Loucy (cell line): ENCODE data around the gene TRIM39.

Experiments
- H2AFZ ChIP-seq: fragments of 200-600 bp; sonication (generic); 2 replicates; pipeline ENCODE4 v1.6.0; 2016; ENCODE audit warnings: antibody characterized with exemption, mild to moderate bottlenecking, low read length, moderate library complexity
- H3F3A ChIP-seq: fragments of 200-600 bp; 2 replicates; pipeline ENCODE4 v1.6.0; 2016; ENCODE audit warnings: antibody characterized with exemption, low read depth, mild to moderate bottlenecking
- H3K27me3 ChIP-seq: fragments of 200-600 bp; sonication (generic); 2 replicates; pipeline ENCODE4 v1.6.1; 2014; ENCODE audit warnings: low read length, mild to moderate bottlenecking; ENCODE audit not compliant: insufficient read depth, poor library complexity, severe bottlenecking
- H3K36me3 ChIP-seq: fragments of 200-600 bp; sonication (generic); 2 replicates; pipeline ENCODE4 v1.6.1; 2016; ENCODE audit warnings: low read length; ENCODE audit not compliant: insufficient read depth
- H3K4me1 ChIP-seq: fragments of 200-600 bp; sonication (generic); 2 replicates; pipeline ENCODE4 v1.5.1; 2014; ENCODE audit warnings: low read length, mild to moderate bottlenecking; ENCODE audit not compliant: insufficient read depth, poor library complexity, severe bottlenecking
- H3K4me2 ChIP-seq: fragments of 200-600 bp; sonication (generic); 2 replicates; pipeline ENCODE4 v1.6.0; 2014; ENCODE audit warnings: antibody characterized with exemption, low read length, low read depth, mild to moderate bottlenecking; ENCODE audit not compliant: poor library complexity, severe bottlenecking
- H3K4me3 ChIP-seq: fragments of 200-600 bp; sonication (generic); 2 replicates; pipeline ENCODE4 v1.5.1; 2014; ENCODE audit warnings: low read length, mild to moderate bottlenecking, mixed read lengths; ENCODE audit not compliant: poor library complexity, severe bottlenecking
- H3K79me2 ChIP-seq: fragments of 200-600 bp; sonication (generic); 2 replicates; pipeline ENCODE4 v1.6.1; 2014; ENCODE audit warnings: low read length; ENCODE audit not compliant: insufficient read depth
- H3K9ac ChIP-seq: fragments of 200-600 bp; sonication (generic); 2 replicates; pipeline ENCODE4 v1.6.0; 2014; ENCODE audit warnings: mild to moderate bottlenecking, low read depth, low read length, moderate library complexity; ENCODE audit not compliant: poor library complexity, severe bottlenecking
- H3K9me2 ChIP-seq: fragments of 200-600 bp; sonication (generic); replicated peaks from 2 replicates; pipeline ENCODE4 v1.6.1; 2016; ENCODE audit warnings: low read depth, low read length, mixed read lengths
- H3K9me3 ChIP-seq: fragments of 200-600 bp; sonication (generic); 2 replicates; pipeline ENCODE4 v1.6.1; 2014; ENCODE audit warnings: mild to moderate bottlenecking, antibody characterized with exemption, low read length, low read depth; ENCODE audit not compliant: insufficient read depth
- H4K20me1 ChIP-seq: fragments of 200-600 bp; sonication (generic); 2 replicates; pipeline ENCODE4 v1.6.0; 2014; ENCODE audit warnings: antibody characterized with exemption, low read length, mild to moderate bottlenecking; ENCODE audit not compliant: insufficient read depth, poor library complexity, severe bottlenecking
- CTCF ChIP-seq: fragments of 200-600 bp; sonication (generic); conservative IDR thresholded peaks from 2 replicates; pipeline ENCODE4 v1.5.1; 2014; ENCODE audit warnings: mild to moderate bottlenecking, antibody characterized with exemption, low read length
- EZH2phosphoT487 ChIP-seq: fragments of 200-600 bp; IDR thresholded peaks from 2 replicates; pipeline ENCODE4 v1.6.1; 2018; ENCODE audit warnings: antibody characterized with exemption, mild to moderate bottlenecking, moderate library complexity, borderline replicate concordance

The TRIM39 gene

GRCh38 chr6:30331981-30332380 is 5.3 kb downstream of the TRIM39 start:
- H3F3A ChIP-seq = no peaks in the 10 kb centered on the region
- TF ChIP-seq CTCF = no peak
- TF ChIP-seq EZH2phosphoT487 = no peak
- H3K4me1 ChIP-seq = peaks cover 8% of the 10 kb centered on the region
- H3K9me3 ChIP-seq = no peaks in the 10 kb centered on the region
- no peak overlapping the region for H3K9ac ChIP-seq
- H3K4me2 ChIP-seq = no peak overlapping the region
- H3K36me3 ChIP-seq = peaks cover 12% of the 10 kb centered on the region; the same call in 1 of the 2 replicates
- H3K79me2 ChIP-seq = peaks cover 7% of the 10 kb centered on the region; the same call in 1 of the 2 replicates
- H2AFZ ChIP-seq = no peak overlapping the region
- H3K4me3 ChIP-seq = no peak overlapping the region
- no peaks in the 10 kb centered on the region for H3K27me3 ChIP-seq
- no peaks in the 10 kb centered on the region for H4K20me1 ChIP-seq
- no peaks in the 10 kb centered on the region for H3K9me2 ChIP-seq

GRCh38 chr6:30334075-30334783 is 7.5 kb downstream of the TRIM39 start:
- Histone ChIP-seq H4K20me1 (no peaks in the 10 kb centered on the region), H2AFZ (no peak overlapping the region), H3K9me2 (no peaks in the 10 kb centered on the region), H3F3A (no peaks in the 10 kb centered on the region), H3K4me3 (no peak overlapping the region), H3K27me3 (no peaks in the 10 kb centered on the region), H3K9me3 (no peaks in the 10 kb centered on the region), H3K4me1 (no peaks in the 10 kb centered on the region), H3K9ac (no peak overlapping the region), H3K79me2 (no peaks in the 10 kb centered on the region), H3K4me2 (no peak overlapping the region), H3K36me3 (peaks cover 12% of the 10 kb centered on the region; the same call in 1 of the 2 replicates)
- TF ChIP-seq CTCF = no peak
- no peak for TF ChIP-seq EZH2phosphoT487

- no peaks in the 10 kb centered on the region for H4K20me1 ChIP-seq
- no peak overlapping the region for H2AFZ ChIP-seq
- H3K4me2 ChIP-seq = no peak overlapping the region
- no peak overlapping the region for H3K9ac ChIP-seq
- no peaks in the 10 kb centered on the region for H3K9me3 ChIP-seq
- H3K36me3 ChIP-seq = peaks cover 35% of the 10 kb centered on the region; the same call in 1 of the 2 replicates
- H3K79me2 ChIP-seq = peaks cover 2% of the 10 kb centered on the region
- no peak overlapping the region for H3K4me3 ChIP-seq
- no peaks in the 10 kb centered on the region for H3F3A ChIP-seq
- H3K9me2 ChIP-seq = no peaks in the 10 kb centered on the region
- H3K27me3 ChIP-seq = no peaks in the 10 kb centered on the region
- no peak for TF ChIP-seq EZH2phosphoT487
- no peak for TF ChIP-seq CTCF
- peaks cover 5% of the 10 kb centered on the region for H3K4me1 ChIP-seq
Measured at GRCh38 chr6:30340589-30341054, 13.9 kb downstream of the TRIM39 start.
